ENCODE measurements around the gene ANKS3. TPM values are rescaled to one million over a fixed set of nuclear protein-coding genes. Genes with fewer than 3 reads are reported as not detected.

Gene ANKS3
- total RNA-seq, 1 experiment from 2014 or later: 25.5 TPM

DNA sequence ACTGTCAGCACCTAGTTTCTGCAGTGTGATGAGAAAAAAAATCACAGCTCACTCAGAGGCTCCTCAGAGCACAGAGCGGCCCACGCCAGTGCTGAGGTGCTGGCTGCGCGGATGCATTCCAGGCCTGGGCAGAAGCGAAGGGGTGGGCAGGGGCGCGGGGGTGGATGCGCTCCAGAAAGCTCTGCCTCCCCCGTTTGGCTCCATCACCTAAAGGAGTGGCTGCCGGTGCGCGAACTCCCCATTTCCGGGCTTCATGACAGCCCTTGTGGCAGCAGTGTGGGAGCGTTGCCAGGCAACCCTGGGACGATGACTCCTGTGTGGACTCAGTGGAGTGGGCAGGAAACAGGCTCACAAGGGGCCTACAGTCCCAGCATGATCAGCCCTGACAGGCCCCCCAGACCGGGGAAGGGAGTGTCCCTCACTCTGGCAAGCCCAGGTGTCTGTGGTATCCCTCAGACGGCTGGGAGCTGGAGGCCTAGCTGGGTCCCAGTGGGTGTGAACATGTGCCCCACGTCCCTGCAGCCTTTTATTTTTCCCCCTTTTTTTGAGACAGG is 73.5 kb downstream of the ANKS3 start:
- H3K4me3 ChIP-seq (replicated peaks in 1 of 2; ENCODE audit: low read depth in 1 of 2, low read length in 2 of 2): no peak overlapping the region
- TF ChIP-seq POLR2AphosphoS5 (IDR thresholded peaks at IDR 0.05; ENCODE audit: low read depth, low read length) (no peak), EGR1 (IDR thresholded peaks at IDR 0.05; ENCODE audit: low read depth) (no peak), RAD21 (IDR thresholded peaks at IDR 0.05; ENCODE audit: low read depth) (no peak), JUND (IDR thresholded peaks at IDR 0.05) (no peak), CBX3 (IDR thresholded peaks at IDR 0.05; ENCODE audit: low read depth) (no peak), ZNF274 (IDR thresholded peaks at IDR 0.05; ENCODE audit: low read depth, low read length) (no peak), POLR2A (IDR thresholded peaks at IDR 0.05; ENCODE audit: borderline replicate concordance, extremely low read depth, insufficient read depth, insufficient read length) (no peak), YY1 (IDR thresholded peaks at IDR 0.05; ENCODE audit: extremely low read depth, insufficient replicate concordance, low read depth, low read length) (no peak), SIN3A (IDR thresholded peaks at IDR 0.05; ENCODE audit: low read depth) (no peak), ELF1 (IDR thresholded peaks at IDR 0.05; ENCODE audit: borderline replicate concordance, low read depth) (no peak), EZH2phosphoT487 (IDR thresholded peaks at IDR 0.05; ENCODE audit: borderline replicate concordance) (no peak), FOSL1 (IDR thresholded peaks at IDR 0.05; ENCODE audit: low read depth) (no peak)
- TF ChIP-seq, protein P1, sequence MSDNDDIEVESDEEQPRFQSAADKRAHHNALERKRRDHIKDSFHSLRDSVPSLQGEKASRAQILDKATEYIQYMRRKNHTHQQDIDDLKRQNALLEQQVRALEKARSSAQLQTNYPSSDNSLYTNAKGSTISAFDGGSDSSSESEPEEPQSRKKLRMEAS (IDR thresholded peaks at IDR 0.05): no peak
- TF ChIP-seq, protein P2, sequence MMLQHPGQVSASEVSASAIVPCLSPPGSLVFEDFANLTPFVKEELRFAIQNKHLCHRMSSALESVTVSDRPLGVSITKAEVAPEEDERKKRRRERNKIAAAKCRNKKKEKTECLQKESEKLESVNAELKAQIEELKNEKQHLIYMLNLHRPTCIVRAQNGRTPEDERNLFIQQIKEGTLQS (IDR thresholded peaks at IDR 0.05): no peak
- TF ChIP-seq, protein P3, sequence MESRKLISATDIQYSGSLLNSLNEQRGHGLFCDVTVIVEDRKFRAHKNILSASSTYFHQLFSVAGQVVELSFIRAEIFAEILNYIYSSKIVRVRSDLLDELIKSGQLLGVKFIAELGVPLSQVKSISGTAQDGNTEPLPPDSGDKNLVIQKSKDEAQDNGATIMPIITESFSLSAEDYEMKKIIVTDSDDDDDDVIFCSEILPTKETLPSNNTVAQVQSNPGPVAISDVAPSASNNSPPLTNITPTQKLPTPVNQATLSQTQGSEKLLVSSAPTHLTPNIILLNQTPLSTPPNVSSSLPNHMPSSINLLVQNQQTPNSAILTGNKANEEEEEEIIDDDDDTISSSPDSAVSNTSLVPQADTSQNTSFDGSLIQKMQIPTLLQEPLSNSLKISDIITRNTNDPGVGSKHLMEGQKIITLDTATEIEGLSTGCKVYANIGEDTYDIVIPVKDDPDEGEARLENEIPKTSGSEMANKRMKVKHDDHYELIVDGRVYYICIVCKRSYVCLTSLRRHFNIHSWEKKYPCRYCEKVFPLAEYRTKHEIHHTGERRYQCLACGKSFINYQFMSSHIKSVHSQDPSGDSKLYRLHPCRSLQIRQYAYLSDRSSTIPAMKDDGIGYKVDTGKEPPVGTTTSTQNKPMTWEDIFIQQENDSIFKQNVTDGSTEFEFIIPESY (IDR thresholded peaks at IDR 0.05; ENCODE audit: extremely low read depth, insufficient replicate concordance, low read length): no peak
- TF ChIP-seq, protein P4, sequence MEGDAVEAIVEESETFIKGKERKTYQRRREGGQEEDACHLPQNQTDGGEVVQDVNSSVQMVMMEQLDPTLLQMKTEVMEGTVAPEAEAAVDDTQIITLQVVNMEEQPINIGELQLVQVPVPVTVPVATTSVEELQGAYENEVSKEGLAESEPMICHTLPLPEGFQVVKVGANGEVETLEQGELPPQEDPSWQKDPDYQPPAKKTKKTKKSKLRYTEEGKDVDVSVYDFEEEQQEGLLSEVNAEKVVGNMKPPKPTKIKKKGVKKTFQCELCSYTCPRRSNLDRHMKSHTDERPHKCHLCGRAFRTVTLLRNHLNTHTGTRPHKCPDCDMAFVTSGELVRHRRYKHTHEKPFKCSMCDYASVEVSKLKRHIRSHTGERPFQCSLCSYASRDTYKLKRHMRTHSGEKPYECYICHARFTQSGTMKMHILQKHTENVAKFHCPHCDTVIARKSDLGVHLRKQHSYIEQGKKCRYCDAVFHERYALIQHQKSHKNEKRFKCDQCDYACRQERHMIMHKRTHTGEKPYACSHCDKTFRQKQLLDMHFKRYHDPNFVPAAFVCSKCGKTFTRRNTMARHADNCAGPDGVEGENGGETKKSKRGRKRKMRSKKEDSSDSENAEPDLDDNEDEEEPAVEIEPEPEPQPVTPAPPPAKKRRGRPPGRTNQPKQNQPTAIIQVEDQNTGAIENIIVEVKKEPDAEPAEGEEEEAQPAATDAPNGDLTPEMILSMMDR (IDR thresholded peaks at IDR 0.05 in 2 of 3, conservative IDR thresholded peaks at IDR 0.05 in 1 of 3; ENCODE audit: borderline replicate concordance in 1 of 3, insufficient read depth in 1 of 3, low read depth in 2 of 3, low read length in 2 of 3): no peak
- TF ChIP-seq, protein P5, sequence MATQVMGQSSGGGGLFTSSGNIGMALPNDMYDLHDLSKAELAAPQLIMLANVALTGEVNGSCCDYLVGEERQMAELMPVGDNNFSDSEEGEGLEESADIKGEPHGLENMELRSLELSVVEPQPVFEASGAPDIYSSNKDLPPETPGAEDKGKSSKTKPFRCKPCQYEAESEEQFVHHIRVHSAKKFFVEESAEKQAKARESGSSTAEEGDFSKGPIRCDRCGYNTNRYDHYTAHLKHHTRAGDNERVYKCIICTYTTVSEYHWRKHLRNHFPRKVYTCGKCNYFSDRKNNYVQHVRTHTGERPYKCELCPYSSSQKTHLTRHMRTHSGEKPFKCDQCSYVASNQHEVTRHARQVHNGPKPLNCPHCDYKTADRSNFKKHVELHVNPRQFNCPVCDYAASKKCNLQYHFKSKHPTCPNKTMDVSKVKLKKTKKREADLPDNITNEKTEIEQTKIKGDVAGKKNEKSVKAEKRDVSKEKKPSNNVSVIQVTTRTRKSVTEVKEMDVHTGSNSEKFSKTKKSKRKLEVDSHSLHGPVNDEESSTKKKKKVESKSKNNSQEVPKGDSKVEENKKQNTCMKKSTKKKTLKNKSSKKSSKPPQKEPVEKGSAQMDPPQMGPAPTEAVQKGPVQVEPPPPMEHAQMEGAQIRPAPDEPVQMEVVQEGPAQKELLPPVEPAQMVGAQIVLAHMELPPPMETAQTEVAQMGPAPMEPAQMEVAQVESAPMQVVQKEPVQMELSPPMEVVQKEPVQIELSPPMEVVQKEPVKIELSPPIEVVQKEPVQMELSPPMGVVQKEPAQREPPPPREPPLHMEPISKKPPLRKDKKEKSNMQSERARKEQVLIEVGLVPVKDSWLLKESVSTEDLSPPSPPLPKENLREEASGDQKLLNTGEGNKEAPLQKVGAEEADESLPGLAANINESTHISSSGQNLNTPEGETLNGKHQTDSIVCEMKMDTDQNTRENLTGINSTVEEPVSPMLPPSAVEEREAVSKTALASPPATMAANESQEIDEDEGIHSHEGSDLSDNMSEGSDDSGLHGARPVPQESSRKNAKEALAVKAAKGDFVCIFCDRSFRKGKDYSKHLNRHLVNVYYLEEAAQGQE (IDR thresholded peaks at IDR 0.05; ENCODE audit: low read depth): no peak
- no peaks in the 10 kb centered on the region for H3K9me3 ChIP-seq (ENCODE audit: control insufficient read depth in 1 of 2, insufficient read depth in 1 of 2, low read depth in 1 of 2, low read length in 2 of 2)
- H4K20me1 ChIP-seq (ENCODE audit: insufficient read depth): no peaks in the 10 kb centered on the region
- peaks cover 4 to 9% of the 10 kb centered on the region in 2 experiments; a peak in 2 of 4 replicates for H3K36me3 ChIP-seq (ENCODE audit: control insufficient read depth in 1 of 2, insufficient read depth in 2 of 2, low read length in 2 of 2)
- intact Hi-C loops (cut with micrococcal nuclease): no loop called here
- 0 out of 4 replicates have a peak, but pooled peaks cover 0 to 10% of the 10 kb centered on the region in 2 experiments for H3K4me1 ChIP-seq (ENCODE audit: control insufficient read depth in 1 of 2, insufficient read depth in 2 of 2, low read length in 2 of 2)
- no peak overlapping the region for H3K27ac ChIP-seq (ENCODE audit: low read depth, low read length)
- CTCF ChIA-PET: no interaction called here
- H3K9ac ChIP-seq (ENCODE audit: low read length): no peak overlapping the region
- H3K4me2 ChIP-seq (ENCODE audit: low read length): no peak overlapping the region
- ATAC-seq (no peak), DNase-seq (ENCODE audit: low read depth, low spot score) (no peak)
- no peaks in the 10 kb centered on the region for H3K9me2 ChIP-seq (ENCODE audit: insufficient read depth)
- no peaks in the 10 kb centered on the region for H3K27me3 ChIP-seq (ENCODE audit: insufficient read depth, low read length)
- BruUV-seq (replicated peaks): no TSS peak
- POLR2A ChIA-PET: no interaction called here
- H2AFZ ChIP-seq (ENCODE audit: low read depth, low read length, poor library complexity, severe bottlenecking): no peak overlapping the region
- H3K79me2 ChIP-seq (ENCODE audit: insufficient read depth, low read length): no peaks in the 10 kb centered on the region
- RAD21 ChIA-PET (ENCODE audit: low non-redundant PET in 1 of 2, low total read pairs in 2 of 2, uncharacterized antibody in 2 of 2, unreplicated experiment in 2 of 2): no interaction called here
